ENCODE measurements around the gene KPNA5. TPM values are rescaled to one million over a fixed set of nuclear protein-coding genes. Genes with fewer than 3 reads are reported as not detected.
"Not testable (repeated sequence)": the region's sequence is repeated elsewhere in the genome, so short reads cannot be mapped to it uniquely, and the experiment has no call there.

KPNA5 gene
- total RNA-seq, 1 donor from 2014 or later, result 11.4 TPM

GRCh38 chr6:116685437-116685993, 4.5 kb downstream of the KPNA5 start:
- no peak for DNase-seq (ENCODE audit: low spot score)
- H3K27ac Mint-ChIP-seq (ENCODE audit: unreplicated experiment), result no peak overlapping the region
- no peak overlapping the region for H3K4me3 Mint-ChIP-seq (ENCODE audit: unreplicated experiment)
- no peaks in the 10 kb centered on the region for H3K9me3 Mint-ChIP-seq (ENCODE audit: unreplicated experiment)
- H3K27me3 Mint-ChIP-seq (ENCODE audit: unreplicated experiment), result peaks cover 4% of the 10 kb centered on the region
- no peak for TF ChIP-seq CTCF (IDR thresholded peaks at IDR 0.05; ENCODE audit: unreplicated experiment)
- no peaks in the 10 kb centered on the region for H3K36me3 Mint-ChIP-seq (ENCODE audit: low read depth, unreplicated experiment)
- peaks cover 7% of the 10 kb centered on the region for H3K4me1 Mint-ChIP-seq (ENCODE audit: unreplicated experiment)

GRCh38 chr6:116686475-116687101, 5.6 kb downstream of the KPNA5 start:
- H3K9me3 Mint-ChIP-seq (ENCODE audit: unreplicated experiment); DNase-seq (ENCODE audit: low spot score); H3K4me3 Mint-ChIP-seq (ENCODE audit: unreplicated experiment); H3K27ac Mint-ChIP-seq (ENCODE audit: unreplicated experiment); H3K4me1 Mint-ChIP-seq (ENCODE audit: unreplicated experiment); H3K36me3 Mint-ChIP-seq (ENCODE audit: low read depth, unreplicated experiment); H3K27me3 Mint-ChIP-seq (ENCODE audit: unreplicated experiment): not testable (repeated sequence)

GRCh38 chr6:116691154-116691553, 10.1 kb downstream of the KPNA5 start:
- Mint-ChIP-seq H3K36me3 (ENCODE audit: low read depth, unreplicated experiment) (peaks cover 3% of the 10 kb centered on the region), H3K9me3 (ENCODE audit: unreplicated experiment) (no peaks in the 10 kb centered on the region), H3K4me1 (ENCODE audit: unreplicated experiment) (peaks cover 4% of the 10 kb centered on the region), H3K27ac (ENCODE audit: unreplicated experiment) (no peak overlapping the region), H3K27me3 (ENCODE audit: unreplicated experiment) (no peaks in the 10 kb centered on the region), H3K4me3 (ENCODE audit: unreplicated experiment) (no peak overlapping the region)
- no peak for DNase-seq (ENCODE audit: low spot score)
- TF ChIP-seq CTCF (IDR thresholded peaks at IDR 0.05; ENCODE audit: unreplicated experiment), result no peak

GRCh38 chr6:116692873-116693272, 11.9 kb downstream of the KPNA5 start:
- not testable (repeated sequence) for H3K27ac Mint-ChIP-seq (ENCODE audit: unreplicated experiment); H3K36me3 Mint-ChIP-seq (ENCODE audit: low read depth, unreplicated experiment); DNase-seq (ENCODE audit: low spot score); H3K4me3 Mint-ChIP-seq (ENCODE audit: unreplicated experiment); H3K27me3 Mint-ChIP-seq (ENCODE audit: unreplicated experiment); H3K4me1 Mint-ChIP-seq (ENCODE audit: unreplicated experiment); H3K9me3 Mint-ChIP-seq (ENCODE audit: unreplicated experiment)

- not testable (repeated sequence) for H3K36me3 Mint-ChIP-seq (ENCODE audit: low read depth, unreplicated experiment); H3K4me1 Mint-ChIP-seq (ENCODE audit: unreplicated experiment); H3K27me3 Mint-ChIP-seq (ENCODE audit: unreplicated experiment); H3K9me3 Mint-ChIP-seq (ENCODE audit: unreplicated experiment); H3K27ac Mint-ChIP-seq (ENCODE audit: unreplicated experiment); DNase-seq (ENCODE audit: low spot score)
- H3K4me3 Mint-ChIP-seq (ENCODE audit: unreplicated experiment), result peak overlapping the region; percentile 65
Observed at GRCh38 chr6:116693275-116693674, 12.3 kb downstream of the KPNA5 start.

- TF ChIP-seq CTCF (IDR thresholded peaks at IDR 0.05; ENCODE audit: unreplicated experiment), result no peak
- Mint-ChIP-seq H3K4me1 (ENCODE audit: unreplicated experiment) (peaks cover 4% of the 10 kb centered on the region), H3K27ac (ENCODE audit: unreplicated experiment) (no peak overlapping the region), H3K36me3 (ENCODE audit: low read depth, unreplicated experiment) (peaks cover 8% of the 10 kb centered on the region), H3K4me3 (ENCODE audit: unreplicated experiment) (no peak overlapping the region), H3K9me3 (ENCODE audit: unreplicated experiment) (no peaks in the 10 kb centered on the region), H3K27me3 (ENCODE audit: unreplicated experiment) (no peaks in the 10 kb centered on the region)
- no peak for DNase-seq (ENCODE audit: low spot score)
Observed at GRCh38 chr6:116695401-116695800, 14.4 kb downstream of the KPNA5 start.

Data from endothelial cell (in vitro differentiated cells).